ENCODE data around the gene RTP2.
"Not testable (repeated sequence)": the region's sequence is repeated elsewhere in the genome, so short reads cannot be mapped to it uniquely, and the experiment has no call there.

RTP2 gene

GRCh38 chr3:187709155-187709554 is 6.8 kb upstream of the RTP2 start:
- no peak for DNase-seq

GRCh38 chr3:187708696-187709095 is 6.3 kb upstream of the RTP2 start:
- DNase-seq = no peak

- DNase-seq = no peak
Measured at GRCh38 chr3:187706971-187707370, 4.6 kb upstream of the RTP2 start.

- DNase-seq = no peak
Measured at GRCh38 chr3:187705164-187705563, 2.8 kb upstream of the RTP2 start.

- no peak for DNase-seq
Measured at GRCh38 chr3:187700249-187700648, 2.1 kb downstream of the RTP2 start.

- DNase-seq = no peak
Measured at GRCh38 chr3:187698499-187699399, 3.6 kb downstream of the RTP2 start.

GRCh38 chr3:187696021-187696420 is 6.3 kb downstream of the RTP2 start:
- no peak for DNase-seq

GRCh38 chr3:187695449-187695848 is 6.9 kb downstream of the RTP2 start:
- no peak for DNase-seq

- peak; percentile 68 for DNase-seq
Measured at GRCh38 chr3:187694801-187695200, 7.6 kb downstream of the RTP2 start.

- DNase-seq = no peak
Measured at GRCh38 chr3:187693431-187693830, 8.9 kb downstream of the RTP2 start.

GRCh38 chr3:187689984-187690383 is 12.4 kb downstream of the RTP2 start:
- DNase-seq = peak; percentile 79

GRCh38 chr3:187686621-187687273 is 15.6 kb downstream of the RTP2 start:
- no peak for DNase-seq

GRCh38 chr3:187685948-187686347 is 16.4 kb downstream of the RTP2 start:
- DNase-seq = no peak

- DNase-seq = peak; percentile 45
Measured at GRCh38 chr3:187684880-187685279, 17.5 kb downstream of the RTP2 start.

- DNase-seq = no peak
Measured at GRCh38 chr3:187684444-187684843, 17.9 kb downstream of the RTP2 start.

GRCh38 chr3:187681756-187682155 is 20.6 kb downstream of the RTP2 start:
- not testable (repeated sequence) for DNase-seq

- peak; percentile 74 for DNase-seq
Measured at GRCh38 chr3:187679638-187680396, 22.5 kb downstream of the RTP2 start.

GRCh38 chr3:187678726-187679268 is 23.6 kb downstream of the RTP2 start:
- peak; percentile 72 for DNase-seq

GRCh38 chr3:187677604-187678003 is 24.8 kb downstream of the RTP2 start:
- peak; percentile 39 for DNase-seq

GRCh38 chr3:187673012-187673411 is 29.3 kb downstream of the RTP2 start:
- DNase-seq = no peak

GRCh38 chr3:187669675-187670504 is 32.5 kb downstream of the RTP2 start, which contains the start of gene SST:
SST (minus strand) TSS chr3:187670394; CDS start chr3:187670291, 103 bp downstream.
- DNase-seq = peak; percentile 49

GRCh38 chr3:187667526-187667925 is 34.8 kb downstream of the RTP2 start:
- no peak for DNase-seq

Measured in fibroblast of upper back skin (primary cell).